Measurements from ENCODE around the gene CDADC1.

GRCh38 chr13:49329831-49330545, 82.3 kb downstream of the CDADC1 start:
- TF ChIP-seq CTCF (IDR thresholded peaks at IDR 0.05) (no peak), POLR2A (IDR thresholded peaks at IDR 0.05) (no peak)
